Fibroblast of skin of left quadriceps (primary cell): ENCODE measurements around the gene EMX2.

Source experiments
- DNase-seq, 2 experiments: peaks; one replicate each; pipeline ENCODE4 v3.0.0-alpha.2; 2013; ENCODE audit warnings: low read depth in 2 of 2

The EMX2 gene

GRCh38 chr10:117544711-117545140 lies 2.2 kb downstream of the EMX2 start:
- DNase-seq, result no peak

- DNase-seq, result no peak
Observed at GRCh38 chr10:117545141-117546019, 2.8 kb downstream of the EMX2 start.

GRCh38 chr10:117546020-117546580 lies 3.6 kb downstream of the EMX2 start:
- peak in 1 of 2 experiments; percentile 12 for DNase-seq

GRCh38 chr10:117546581-117547015 lies 4.1 kb downstream of the EMX2 start:
- DNase-seq, result no peak

GRCh38 chr10:117547016-117547715 lies 4.6 kb downstream of the EMX2 start:
- DNase-seq, result no peak

- DNase-seq, result peak in 1 of 2 experiments; percentile 14
Observed at GRCh38 chr10:117547716-117548668, 5.4 kb downstream of the EMX2 start.

GRCh38 chr10:117549100-117549585 lies 6.6 kb downstream of the EMX2 start:
- peak in 1 of 2 experiments; percentile 25 for DNase-seq

- peak in 1 of 2 experiments; percentile 17 for DNase-seq
Observed at GRCh38 chr10:117550076-117550475, 7.5 kb downstream of the EMX2 start.

GRCh38 chr10:117550599-117551329 lies 8.2 kb downstream of the EMX2 start:
- DNase-seq, result no peak

GRCh38 chr10:117551330-117552155 lies 9.0 kb downstream of the EMX2 start:
- DNase-seq, result peak in 1 of 2 experiments; percentile 16

GRCh38 chr10:117552156-117552631 lies 9.6 kb downstream of the EMX2 start:
- peak in 1 of 2 experiments; percentile 37 for DNase-seq

- peak in 1 of 2 experiments; percentile 36 for DNase-seq
Observed at GRCh38 chr10:117552701-117553141, 10.2 kb downstream of the EMX2 start.

GRCh38 chr10:117553142-117553814 lies 10.7 kb downstream of the EMX2 start:
- peak in 1 of 2 experiments; percentile 17 for DNase-seq

- no peak for DNase-seq
Observed at GRCh38 chr10:117553815-117554172, 11.2 kb downstream of the EMX2 start.

- DNase-seq, result no peak
Observed at GRCh38 chr10:117554241-117554814, 11.8 kb downstream of the EMX2 start.

GRCh38 chr10:117555017-117555416 lies 12.5 kb downstream of the EMX2 start:
- DNase-seq, result no peak

GRCh38 chr10:117555863-117556262 lies 13.3 kb downstream of the EMX2 start:
- no peak for DNase-seq

- DNase-seq, result no peak
Observed at GRCh38 chr10:117556356-117556755, 13.8 kb downstream of the EMX2 start.
